K562 (cell line): ENCODE measurements around the gene DHRS3. TPM values are rescaled to one million over a fixed set of nuclear protein-coding genes. Genes with fewer than 3 reads are reported as not detected.

Experiments used
- ATAC-seq: fragments of 200-7000 bp; cut with Tn5 transposase; 3 replicates; pipeline ENCODE4 v1.9.1; 2020; ENCODE audit warnings: moderate library complexity
- BruUV-seq: library from RNA; stranded (reverse); fragments of 400-500 nt; replicated peaks from 2 replicates; lab custom pipeline; 2021; lab: Mats Ljungman, UMichigan
- CTCF ChIA-PET: fragments of 300-600 bp; formaldehyde crosslinking; extraction: SDS; loops from one replicate; lab custom pipeline; 2021; ENCODE audit warnings: low intra/inter-chr PET ratio; lab: Yijun Ruan, JAX
- POLR2A ChIA-PET: fragments of 300-600, 350-650 bp; sonication (Branson Sonifier 250); formaldehyde crosslinking; extraction: SDS; loops from one replicate; lab custom pipeline; 2021; ENCODE audit warnings: antibody characterized with exemption, inconsistent platforms; lab: Yijun Ruan, JAX
- DNase-seq, 4 experiments: peaks; one replicate each; pipeline versions ENCODE4 v3.0.0 to v3.0.0-alpha.2; 2011 to 2018; ENCODE audit warnings: low spot score in 3 of 4, mixed read lengths in 3 of 4; ENCODE audit errors: extremely low read depth in 1 of 4
- FAIRE-seq: peaks from 2 replicates; lab custom pipeline; 2011; peaks lifted over from hg19 to GRCh38; lab: Jason Lieb, UNC
- H2AFZ ChIP-seq: 2 replicates; pipeline ENCODE4 v1.6.0; 2011; ENCODE audit warnings: low read depth, low read length, control low read depth, inconsistent platforms
- H3K27ac ChIP-seq: fragments of 200-600 bp; 3 replicates; pipeline ENCODE4 v1.8.0; 2011; ENCODE audit warnings: low read depth, mild to moderate bottlenecking, control low read depth, inconsistent platforms, low read length, moderate library complexity, mixed read lengths; ENCODE audit errors: extremely low read depth
- H3K27me3 ChIP-seq, 2 experiments: fragments of 300-600 bp in 1 of 2; 2 replicates in 1 of 2; 3 replicates in 1 of 2; pipeline versions ENCODE4 v1.6.0 to v1.8.0; 2011; ENCODE audit warnings: inconsistent platforms in 2 of 2, low read length in 2 of 2, mild to moderate bottlenecking in 1 of 2, mixed read lengths in 1 of 2, moderate library complexity in 1 of 2; ENCODE audit not compliant: control insufficient read depth in 2 of 2, insufficient read depth in 2 of 2
- H3K36me3 ChIP-seq: fragments of 300-600 bp; 3 replicates; pipeline ENCODE4 v1.8.0; 2011; ENCODE audit warnings: mild to moderate bottlenecking, low read length, inconsistent platforms; ENCODE audit not compliant: control insufficient read depth, insufficient read depth
- H3K4me1 ChIP-seq, 2 experiments: fragments of 200-600 bp in 1 of 2; replicated peaks in 1 of 2; 2 replicates in 1 of 2; 3 replicates in 1 of 2; pipeline versions ENCODE4 v1.5.1 to v1.8.0; 2011; ENCODE audit warnings: inconsistent platforms in 2 of 2, low read length in 2 of 2, mild to moderate bottlenecking in 1 of 2, mixed read lengths in 1 of 2, moderate library complexity in 1 of 2; ENCODE audit not compliant: control insufficient read depth in 2 of 2, insufficient read depth in 2 of 2
- H3K4me2 ChIP-seq: 2 replicates; pipeline ENCODE4 v1.6.1; 2011; ENCODE audit warnings: low read length, control low read depth, inconsistent platforms, mixed read lengths; ENCODE audit not compliant: insufficient read depth
- H3K4me3 ChIP-seq: fragments of 200-600 bp; sonication (generic), shearing (Covaris generic); 2 replicates; pipeline ENCODE4 v1.5.1; 2016; ENCODE audit warnings: control low read depth, inconsistent platforms
- H3K79me2 ChIP-seq: fragments of 200-600 bp; 3 replicates; pipeline ENCODE4 v1.8.0; 2011; ENCODE audit warnings: low read length, inconsistent platforms; ENCODE audit not compliant: control insufficient read depth, insufficient read depth
- H3K9ac ChIP-seq, 2 experiments: 2 replicates each; pipeline versions ENCODE4 v1.6.0 to v1.6.1; 2011; ENCODE audit warnings: low read depth in 2 of 2, low read length in 2 of 2, control low read depth in 1 of 2, inconsistent platforms in 1 of 2, mild to moderate bottlenecking in 1 of 2, mixed read lengths in 1 of 2; ENCODE audit not compliant: insufficient read depth in 1 of 2
- H3K9me1 ChIP-seq: one replicate; pipeline ENCODE4 v1.6.0; 2011; ENCODE audit warnings: inconsistent platforms, mild to moderate bottlenecking, low read length, moderate library complexity; ENCODE audit not compliant: control insufficient read depth, insufficient read depth
- H3K9me3 ChIP-seq: replicated peaks from 2 replicates; pipeline ENCODE4 v1.5.1; 2011; ENCODE audit warnings: low read depth, low read length, inconsistent platforms; ENCODE audit not compliant: control insufficient read depth, insufficient read depth
- H4K20me1 ChIP-seq: replicated peaks from 2 replicates; pipeline ENCODE4 v1.6.1; 2011; ENCODE audit warnings: low read length, inconsistent platforms, mixed read lengths; ENCODE audit not compliant: control insufficient read depth, insufficient read depth
- EHMT2 ChIP-seq: fragments of 450-650 bp; IDR thresholded peaks from 2 replicates; pipeline ENCODE4 v1.6.1; 2018; ENCODE audit warnings: antibody characterized with exemption
- ELF4 ChIP-seq: fragments of 450-650 bp; formaldehyde crosslinking; IDR thresholded peaks from 2 replicates; pipeline ENCODE4 v1.4.0; 2022; ENCODE audit warnings: missing genetic modification characterization
- ESRRB ChIP-seq: fragments of 250-450 bp; sonication (Bioruptor Pico); IDR thresholded peaks from 2 replicates; pipeline ENCODE4 v1.5.0; 2020; ENCODE audit warnings: mild to moderate bottlenecking, moderate library complexity, borderline replicate concordance
- HDAC1 ChIP-seq, 2 experiments: fragments of 450-650 bp; IDR thresholded peaks; 2 replicates each; pipeline ENCODE4 v1.6.1; 2016 to 2017; ENCODE audit warnings: inconsistent platforms in 1 of 2, mild to moderate bottlenecking in 1 of 2, moderate library complexity in 1 of 2
- KDM1A ChIP-seq, 2 experiments: fragments of 450-650 bp; IDR thresholded peaks; 2 replicates each; pipeline ENCODE4 v1.6.1; 2016; ENCODE audit warnings: mild to moderate bottlenecking in 2 of 2
- NCOA2 ChIP-seq, 2 experiments: fragments of 450-650 bp; IDR thresholded peaks; 2 replicates each; pipeline ENCODE4 v1.6.1; 2018; ENCODE audit warnings: mild to moderate bottlenecking in 2 of 2, moderate library complexity in 1 of 2; ENCODE audit not compliant: partially characterized antibody in 2 of 2
- POLR2AphosphoS5 ChIP-seq: IDR thresholded peaks from 2 replicates; pipeline ENCODE4 v1.6.1; 2011; ENCODE audit warnings: mild to moderate bottlenecking, low read depth, low read length, moderate library complexity; ENCODE audit not compliant: control insufficient read depth, insufficient read depth
- POLR2B ChIP-seq: fragments of 450-650 bp; IDR thresholded peaks from 2 replicates; pipeline ENCODE4 v1.6.1; 2018; ENCODE audit warnings: low read depth; ENCODE audit not compliant: partially characterized antibody
- SUPT5H ChIP-seq: fragments of 450-650 bp; IDR thresholded peaks from 2 replicates; pipeline ENCODE4 v1.6.1; 2016
- WGBS: fragments of 100-300 bp; shearing (Covaris generic); methylation state at CpG from one replicate; pipeline ENCODE4 v1.1.6; 2016; ENCODE audit warnings: low coverage, mixed read lengths; ENCODE audit not compliant: insufficient coverage; ENCODE audit errors: missing lambda C conversion rate; 5-methylcytosine and 5-hydroxymethylcytosine counted together
- in situ Hi-C: fragments of 300-500 bp; cut with MboI; formaldehyde crosslinking; loops from 4 replicates; pipeline ENCODE4 v1.15.0; 2018; ENCODE audit warnings: inconsistent platforms, mixed read lengths
- intact Hi-C: fragments of 100-400 bp; cut with micrococcal nuclease; formaldehyde crosslinking; loops from 2 replicates; pipeline ENCODE4 v1.14.2; 2022
- polyA plus RNA-seq, 8 experiments: library from polyadenylated mRNA; depleted of rRNA in 4 of 8; stranded (reverse) in 5 of 8; unstranded in 3 of 8; fragments of >200 nt; fragmentation: Nextera tagmentation in 2 of 8; fragmentation: Illumina TruSeq in 1 of 8; extraction: Ambion mirVana in 2 of 8; extraction: Trizol in 1 of 8; gene quantifications; 2 replicates each; pipeline versions ENCODE4 v1.2.1 to v1.2.3, GENCODE V29; 2011 to 2014; ENCODE audit warnings: inconsistent platforms in 1 of 8, missing spikeins in 1 of 8
- total RNA-seq, 7 experiments: library from RNA; depleted of rRNA in 6 of 7; stranded (reverse); fragments of >200 nt in 6 of 7; fragmentation: Illumina TruSeq in 2 of 7; extraction: Trizol in 2 of 7; gene quantifications; 2 replicates each; pipeline versions ENCODE4 v1.2.1 to v1.2.3, GENCODE V29; 2011 to 2021; ENCODE audit warnings: low replicate concordance in 1 of 7
- TF ChIP-seq, protein P1 (sequence below): IDR thresholded peaks from 3 replicates; pipeline ENCODE4 v1.6.1; 2011; ENCODE audit warnings: borderline replicate concordance, mild to moderate bottlenecking, moderate library complexity; ENCODE audit not compliant: insufficient read length; ENCODE audit errors: extremely low read depth
- TF ChIP-seq, protein P2 (sequence below): sonication (generic); formaldehyde crosslinking; IDR thresholded peaks from 2 replicates; pipeline ENCODE4 v1.8.1; 2023; ENCODE audit warnings: mild to moderate bottlenecking, missing genetic modification reagents

Gene DHRS3
- total and polyA plus RNA-seq, 9 of the 15 experiments (the other 6 are each of a cell fraction or from before 2014, with no cell fraction given): 21.0 to 116 (median 58.7) TPM

DNA sequence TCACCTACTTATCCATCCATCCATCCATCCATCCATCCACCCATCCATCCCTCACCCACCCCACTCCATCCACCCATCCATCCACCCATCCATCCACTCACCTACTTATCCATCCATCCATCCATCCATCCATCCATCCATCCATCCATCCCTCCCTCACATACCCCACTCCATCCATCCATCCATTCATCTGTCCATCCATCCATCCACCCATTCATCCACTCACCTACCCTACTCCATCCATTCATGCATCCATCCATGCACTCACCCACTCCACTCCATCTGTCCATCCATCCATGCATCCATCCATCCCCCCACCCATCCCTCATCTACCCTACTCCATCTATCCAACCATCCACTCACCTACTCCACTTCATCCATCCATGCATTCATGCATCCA is 34.5 kb downstream of the DHRS3 start:
- Histone ChIP-seq H3K27ac (no peak overlapping the region), H3K4me1 (peaks cover 4 to 7% of the 10 kb centered on the region in 2 experiments; a peak in 4 of 5 replicates), H3K27me3 (no peaks in the 10 kb centered on the region), H4K20me1 (no peaks in the 10 kb centered on the region; the same call in 1 of the 2 replicates), H3K4me3 (no peak overlapping the region), H3K79me2 (peaks cover 50% of the 10 kb centered on the region), H3K36me3 (peaks cover 72% of the 10 kb centered on the region; the same call in 2 of the 3 replicates), H3K9me3 (no peaks in the 10 kb centered on the region), H3K4me2 (no peak overlapping the region), H2AFZ (no peak overlapping the region), H3K9ac (no peak overlapping the region), H3K9me1 (no peaks in the 10 kb centered on the region)
- CTCF ChIA-PET: no interaction called here
- TF ChIP-seq EHMT2 (0 out of 2 replicates have a peak, but pooled peaks have one; percentile 56), ELF4 (CRISPR knock-in tag) (peak; percentile 52; the same call in 1 of the 2 replicates), NCOA2 (IDR thresholded peaks at IDR 0.05; ENCODE audit: partially characterized antibody in 2 of 2) (no peak), SUPT5H (peak; percentile 21), HDAC1 (IDR thresholded peaks at IDR 0.05) (0 out of 4 replicates have a peak, but pooled peaks of 1 of the 2 experiments have one; percentile 32), KDM1A (IDR thresholded peaks at IDR 0.05) (peak in 1 of 2 experiments; percentile 20; a peak in 1 of 4 replicates)
- FAIRE-seq (no peak), ATAC-seq (no peak), DNase-seq (no peak)
- intact Hi-C loops (no loop called here), in situ Hi-C loops (no loop called here)
- no TSS peak for BruUV-seq
- POLR2A ChIA-PET: no interaction called here

DNA sequence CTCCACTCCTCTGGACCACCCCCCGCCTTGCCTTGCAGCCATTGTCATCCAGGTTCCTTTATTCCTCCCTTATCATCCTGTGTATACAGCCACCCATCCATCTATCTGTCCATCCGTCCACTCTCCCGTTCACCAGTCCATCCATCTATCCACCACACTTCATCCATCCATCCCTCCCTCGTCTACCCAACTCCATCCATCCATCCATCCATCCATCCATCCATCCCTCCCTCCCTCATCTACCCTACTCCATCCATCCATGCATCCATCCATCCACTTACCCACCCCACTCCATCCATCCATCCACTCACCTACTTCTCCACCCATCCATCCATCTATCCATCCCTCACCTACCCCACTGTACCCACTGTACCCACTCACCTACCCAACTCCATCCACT is 35.4 kb downstream of the DHRS3 start:
- no peak overlapping the region for H3K9ac ChIP-seq
- BruUV-seq: no TSS peak
- 92% methylated on average over 4 of the region's 4 CpGs for WGBS
- ChIA-PET POLR2A (no interaction called here), CTCF (no interaction called here)
- FAIRE-seq: no peak
- no peak for DNase-seq
- intact Hi-C loops (no loop called here), in situ Hi-C loops (no loop called here)
- H3K27me3 ChIP-seq: no peaks in the 10 kb centered on the region; a peak in 1 of 5 replicates
- H3K27ac ChIP-seq: no peak overlapping the region
- H3K79me2 ChIP-seq: peaks cover 42% of the 10 kb centered on the region
- no peaks in the 10 kb centered on the region for H3K9me1 ChIP-seq
- no peak overlapping the region for H3K4me3 ChIP-seq
- no peak for ATAC-seq
- no peak overlapping the region for H2AFZ ChIP-seq
- no peaks in the 10 kb centered on the region; the same call in 1 of the 2 replicates for H4K20me1 ChIP-seq
- H3K9me3 ChIP-seq: no peaks in the 10 kb centered on the region
- H3K4me2 ChIP-seq: no peak overlapping the region
- peaks cover 72% of the 10 kb centered on the region; the same call in 2 of the 3 replicates for H3K36me3 ChIP-seq
- peaks cover 0 to 7% of the 10 kb centered on the region in 2 experiments; a peak in 1 of 5 replicates for H3K4me1 ChIP-seq
- 0 out of 4 replicates have a peak, but pooled peaks of 1 of the 2 experiments have one; percentile 43 for TF ChIP-seq HDAC1 (IDR thresholded peaks at IDR 0.05)
- TF ChIP-seq POLR2B: no peak
- TF ChIP-seq ESRRB (CRISPR knock-in tag): no peak
- 0 out of 2 replicates have a peak, but pooled peaks have one; percentile 34 for TF ChIP-seq SUPT5H
- TF ChIP-seq, protein P1, sequence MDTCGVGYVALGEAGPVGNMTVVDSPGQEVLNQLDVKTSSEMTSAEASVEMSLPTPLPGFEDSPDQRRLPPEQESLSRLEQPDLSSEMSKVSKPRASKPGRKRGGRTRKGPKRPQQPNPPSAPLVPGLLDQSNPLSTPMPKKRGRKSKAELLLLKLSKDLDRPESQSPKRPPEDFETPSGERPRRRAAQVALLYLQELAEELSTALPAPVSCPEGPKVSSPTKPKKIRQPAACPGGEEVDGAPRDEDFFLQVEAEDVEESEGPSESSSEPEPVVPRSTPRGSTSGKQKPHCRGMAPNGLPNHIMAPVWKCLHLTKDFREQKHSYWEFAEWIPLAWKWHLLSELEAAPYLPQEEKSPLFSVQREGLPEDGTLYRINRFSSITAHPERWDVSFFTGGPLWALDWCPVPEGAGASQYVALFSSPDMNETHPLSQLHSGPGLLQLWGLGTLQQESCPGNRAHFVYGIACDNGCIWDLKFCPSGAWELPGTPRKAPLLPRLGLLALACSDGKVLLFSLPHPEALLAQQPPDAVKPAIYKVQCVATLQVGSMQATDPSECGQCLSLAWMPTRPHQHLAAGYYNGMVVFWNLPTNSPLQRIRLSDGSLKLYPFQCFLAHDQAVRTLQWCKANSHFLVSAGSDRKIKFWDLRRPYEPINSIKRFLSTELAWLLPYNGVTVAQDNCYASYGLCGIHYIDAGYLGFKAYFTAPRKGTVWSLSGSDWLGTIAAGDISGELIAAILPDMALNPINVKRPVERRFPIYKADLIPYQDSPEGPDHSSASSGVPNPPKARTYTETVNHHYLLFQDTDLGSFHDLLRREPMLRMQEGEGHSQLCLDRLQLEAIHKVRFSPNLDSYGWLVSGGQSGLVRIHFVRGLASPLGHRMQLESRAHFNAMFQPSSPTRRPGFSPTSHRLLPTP: no peak
- TF ChIP-seq, protein P2, sequence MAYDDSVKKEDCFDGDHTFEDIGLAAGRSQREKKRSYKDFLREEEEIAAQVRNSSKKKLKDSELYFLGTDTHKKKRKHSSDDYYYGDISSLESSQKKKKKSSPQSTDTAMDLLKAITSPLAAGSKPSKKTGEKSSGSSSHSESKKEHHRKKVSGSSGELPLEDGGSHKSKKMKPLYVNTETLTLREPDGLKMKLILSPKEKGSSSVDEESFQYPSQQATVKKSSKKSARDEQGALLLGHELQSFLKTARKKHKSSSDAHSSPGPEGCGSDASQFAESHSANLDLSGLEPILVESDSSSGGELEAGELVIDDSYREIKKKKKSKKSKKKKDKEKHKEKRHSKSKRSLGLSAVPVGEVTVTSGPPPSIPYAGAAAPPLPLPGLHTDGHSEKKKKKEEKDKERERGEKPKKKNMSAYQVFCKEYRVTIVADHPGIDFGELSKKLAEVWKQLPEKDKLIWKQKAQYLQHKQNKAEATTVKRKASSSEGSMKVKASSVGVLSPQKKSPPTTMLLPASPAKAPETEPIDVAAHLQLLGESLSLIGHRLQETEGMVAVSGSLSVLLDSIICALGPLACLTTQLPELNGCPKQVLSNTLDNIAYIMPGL: no peak
- TF ChIP-seq POLR2AphosphoS5: no peak
